ENCODE data around the gene GPX6. TPM values are rescaled to one million over a fixed set of nuclear protein-coding genes. Genes with fewer than 3 reads are reported as not detected.

The GPX6 gene
- total RNA-seq, 1 experiment from 2014 or later, result not detected

- Histone ChIP-seq H3K4me1 (ENCODE audit: control insufficient read depth in 1 of 2, insufficient read depth in 2 of 2, low read length in 2 of 2) (peaks cover 0 to 9% of the 10 kb centered on the region in 2 experiments; a peak in 2 of 4 replicates), H3K4me2 (ENCODE audit: low read length) (peak overlapping the region; percentile 70), H3K36me3 (ENCODE audit: control insufficient read depth in 1 of 2, insufficient read depth in 2 of 2, low read length in 2 of 2) (no peaks in the 10 kb centered on the region), H2AFZ (ENCODE audit: low read depth, low read length, poor library complexity, severe bottlenecking) (peak overlapping the region; percentile 89), H3K27ac (ENCODE audit: low read depth, low read length) (no peak overlapping the region), H3K9me2 (ENCODE audit: insufficient read depth) (no peaks in the 10 kb centered on the region), H3K79me2 (ENCODE audit: insufficient read depth, low read length) (no peaks in the 10 kb centered on the region), H3K27me3 (ENCODE audit: insufficient read depth, low read length) (no peaks in the 10 kb centered on the region), H3K9me3 (ENCODE audit: control insufficient read depth in 1 of 2, insufficient read depth in 1 of 2, low read depth in 1 of 2, low read length in 2 of 2) (no peaks in the 10 kb centered on the region), H3K9ac (ENCODE audit: low read length) (no peak overlapping the region), H4K20me1 (ENCODE audit: insufficient read depth) (no peaks in the 10 kb centered on the region), H3K4me3 (replicated peaks in 1 of 2; ENCODE audit: low read depth in 1 of 2, low read length in 2 of 2) (peak overlapping the region; percentile 28 to 44)
- DNase-seq (ENCODE audit: low read depth, low spot score) (peak; percentile 88), ATAC-seq (peak; percentile 93)
- CTCF ChIA-PET, result interaction anchor here (1.2 kb wide), 1 partner anchor 68 kb away, joined by 3 read pairs; no protein-coding TSS in a partner anchor
- POLR2A ChIA-PET, result no interaction called here
- BruUV-seq (replicated peaks), result no TSS peak
- intact Hi-C loops (cut with micrococcal nuclease), result loop anchor here (5.0 kb wide), 1 partner anchor 198 kb away; no protein-coding TSS in a partner anchor
- RAD21 ChIA-PET (ENCODE audit: low non-redundant PET in 1 of 2, low total read pairs in 2 of 2, uncharacterized antibody in 2 of 2, unreplicated experiment in 2 of 2), result no interaction called here
- TF ChIP-seq RAD21 (IDR thresholded peaks at IDR 0.05; ENCODE audit: low read depth), result peak; percentile 23; the same call in 1 of the 2 replicates
- no peak for TF ChIP-seq POLR2AphosphoS5 (IDR thresholded peaks at IDR 0.05; ENCODE audit: low read depth, low read length)
- no peak for TF ChIP-seq POLR2A (IDR thresholded peaks at IDR 0.05; ENCODE audit: borderline replicate concordance, extremely low read depth, insufficient read depth, insufficient read length)
- TF ChIP-seq ATF3 (IDR thresholded peaks at IDR 0.05), result peak; percentile 98
- no peak for TF ChIP-seq SRF (IDR thresholded peaks at IDR 0.05; ENCODE audit: low read depth)
- no peak; the same call in 1 of the 2 replicates for TF ChIP-seq CEBPB (IDR thresholded peaks at IDR 0.05; ENCODE audit: low read depth)
- peak; percentile 63 for TF ChIP-seq YY1 (IDR thresholded peaks at IDR 0.05; ENCODE audit: extremely low read depth, insufficient replicate concordance, low read depth, low read length)
- no peak for TF ChIP-seq REST (IDR thresholded peaks at IDR 0.05; ENCODE audit: low read depth)
- TF ChIP-seq CTCF (IDR thresholded peaks at IDR 0.05 in 2 of 3, conservative IDR thresholded peaks at IDR 0.05 in 1 of 3; ENCODE audit: borderline replicate concordance in 1 of 3, insufficient read depth in 1 of 3, low read depth in 2 of 3, low read length in 2 of 3), result no peak
- TF ChIP-seq EGR1 (IDR thresholded peaks at IDR 0.05; ENCODE audit: low read depth), result no peak
- TF ChIP-seq TCF7L2 (IDR thresholded peaks at IDR 0.05; ENCODE audit: borderline replicate concordance, extremely low read depth, insufficient read depth, insufficient read length), result no peak
- no peak for TF ChIP-seq ZFX (IDR thresholded peaks at IDR 0.05)
- TF ChIP-seq JUND (IDR thresholded peaks at IDR 0.05), result no peak
- TF ChIP-seq CBX3 (IDR thresholded peaks at IDR 0.05; ENCODE audit: low read depth), result peak; percentile 93
- no peak for TF ChIP-seq EZH2 (IDR thresholded peaks at IDR 0.05)
- TF ChIP-seq FOSL1 (IDR thresholded peaks at IDR 0.05; ENCODE audit: low read depth), result peak; percentile 26; the same call in 1 of the 2 replicates
- TF ChIP-seq SP1 (IDR thresholded peaks at IDR 0.05; ENCODE audit: low read depth), result no peak; the same call in 1 of the 2 replicates
- TF ChIP-seq SIN3A (IDR thresholded peaks at IDR 0.05; ENCODE audit: low read depth), result no peak; the same call in 1 of the 2 replicates
- TF ChIP-seq ZNF274 (IDR thresholded peaks at IDR 0.05; ENCODE audit: low read depth, low read length), result no peak
- no peak for TF ChIP-seq ELF1 (IDR thresholded peaks at IDR 0.05; ENCODE audit: borderline replicate concordance, low read depth)
- TF ChIP-seq MAX (IDR thresholded peaks at IDR 0.05), result no peak
- TF ChIP-seq EZH2phosphoT487 (IDR thresholded peaks at IDR 0.05; ENCODE audit: borderline replicate concordance), result no peak
These were observed 41.0 kb downstream of the GPX6 start for GRCh38 chr6:28474441-28475219.

Measured in HCT116 (cell line).